DMS 273 (cell line): ENCODE measurements around the gene METTL2B.

Experiments used
- DNase-seq: peaks from one replicate; lab custom pipeline; 2025; ENCODE audit not compliant: unreplicated experiment; lab: John Stamatoyannopoulos, UW

METTL2B gene

GRCh38 chr7:128476402-128477335 lies at the start of gene METTL2B:
Gene METTL2B (plus strand): TSS chr7:128476748. CDS start chr7:128476766, 18 bp downstream.
- peak; percentile 100 for DNase-seq

- peak; percentile 89 for DNase-seq
These were observed 49.2 kb upstream of the METTL2B start for GRCh38 chr7:128427289-128427891.

GRCh38 chr7:128430207-128430606 lies 46.3 kb upstream of the METTL2B start:
- no peak for DNase-seq

GRCh38 chr7:128431221-128431620 lies 45.3 kb upstream of the METTL2B start:
- DNase-seq: no peak

GRCh38 chr7:128431754-128432153 lies 44.8 kb upstream of the METTL2B start:
- DNase-seq: no peak

- DNase-seq: no peak
These were observed 41.9 kb upstream of the METTL2B start for GRCh38 chr7:128434413-128435326.

- DNase-seq: no peak
These were observed 41.2 kb upstream of the METTL2B start for GRCh38 chr7:128435327-128435686.

GRCh38 chr7:128437426-128438332 lies 38.9 kb upstream of the METTL2B start:
- no peak for DNase-seq

- no peak for DNase-seq
These were observed 34.2 kb upstream of the METTL2B start for GRCh38 chr7:128442356-128442755.

- DNase-seq: no peak
These were observed 32.5 kb upstream of the METTL2B start for GRCh38 chr7:128443831-128444600.

GRCh38 chr7:128446306-128446705 lies 30.2 kb upstream of the METTL2B start:
- DNase-seq: peak; percentile 96

- no peak for DNase-seq
These were observed 28.5 kb upstream of the METTL2B start for GRCh38 chr7:128447941-128448564.

GRCh38 chr7:128448751-128449302 lies 27.7 kb upstream of the METTL2B start:
- DNase-seq: no peak

GRCh38 chr7:128450409-128450808 lies 26.1 kb upstream of the METTL2B start:
- no peak for DNase-seq

- DNase-seq: no peak
These were observed 25.6 kb upstream of the METTL2B start for GRCh38 chr7:128450913-128451312.

GRCh38 chr7:128452552-128452951 lies 24.0 kb upstream of the METTL2B start:
- DNase-seq: no peak

GRCh38 chr7:128453836-128454804 lies 22.4 kb upstream of the METTL2B start:
- peak; percentile 93 for DNase-seq
